MM.1S (cell line): Measurements from ENCODE around the gene HECTD4.

Experiments used
- DNase-seq: peaks from one replicate; pipeline ENCODE4 v3.0.0-alpha.2; 2015
- H2AFZ ChIP-seq: fragments of 300-600 bp; sonication (generic); 2 replicates; pipeline ENCODE4 v1.6.0; 2016; ENCODE audit warnings: antibody characterized with exemption, low read length
- H3F3A ChIP-seq: fragments of 300-600 bp; sonication (generic); 2 replicates; pipeline ENCODE4 v1.6.1; 2016; ENCODE audit warnings: mild to moderate bottlenecking, antibody characterized with exemption, low read length, moderate library complexity, mixed read lengths; ENCODE audit not compliant: insufficient read depth
- H3K27ac ChIP-seq: fragments of 300-600 bp; sonication (generic); 2 replicates; pipeline ENCODE4 v1.5.1; 2016; ENCODE audit warnings: mild to moderate bottlenecking, low read length
- H3K27me3 ChIP-seq: fragments of 300-600 bp; sonication (generic); replicated peaks from 2 replicates; pipeline ENCODE4 v1.6.0; 2016; ENCODE audit warnings: low read length; ENCODE audit not compliant: insufficient read depth
- H3K36me3 ChIP-seq: fragments of 300-600 bp; sonication (generic); replicated peaks from 2 replicates; pipeline ENCODE4 v1.6.1; 2016; ENCODE audit warnings: mild to moderate bottlenecking, low read length, mixed read lengths; ENCODE audit not compliant: insufficient read depth
- H3K4me1 ChIP-seq: fragments of 300-600 bp; sonication (generic); 2 replicates; pipeline ENCODE4 v1.6.1; 2016; ENCODE audit warnings: low read length, mixed read lengths
- H3K4me2 ChIP-seq: fragments of 300-600 bp; sonication (generic); 2 replicates; pipeline ENCODE4 v1.6.0; 2016; ENCODE audit warnings: low read depth, low read length
- H3K4me3 ChIP-seq: fragments of 300-600 bp; sonication (generic); 2 replicates; pipeline ENCODE4 v1.5.1; 2016; ENCODE audit warnings: low read length, mixed read lengths
- H3K79me2 ChIP-seq: fragments of 300-600 bp; sonication (generic); 2 replicates; pipeline ENCODE4 v1.6.1; 2016; ENCODE audit warnings: mixed run types, low read length, mixed read lengths
- H3K9ac ChIP-seq: fragments of 300-600 bp; sonication (generic); 2 replicates; pipeline ENCODE4 v1.6.1; 2016; ENCODE audit warnings: low read length, mixed read lengths
- H3K9me2 ChIP-seq: fragments of 300-600 bp; sonication (generic); replicated peaks from 2 replicates; pipeline ENCODE4 v1.6.1; 2016; ENCODE audit warnings: mild to moderate bottlenecking, low read length, mixed read lengths; ENCODE audit not compliant: insufficient read depth
- H3K9me3 ChIP-seq: fragments of 300-600 bp; sonication (generic); replicated peaks from 2 replicates; pipeline ENCODE4 v1.6.1; 2016; ENCODE audit warnings: mild to moderate bottlenecking, low read length, mixed read lengths; ENCODE audit not compliant: insufficient read depth
- H4K20me1 ChIP-seq: fragments of 300-600 bp; sonication (generic); 2 replicates; pipeline ENCODE4 v1.6.1; 2016; ENCODE audit warnings: mild to moderate bottlenecking, low read length, moderate library complexity, mixed read lengths; ENCODE audit not compliant: insufficient read depth
- CTCF ChIP-seq: fragments of 300-600 bp; sonication (generic); IDR thresholded peaks from 2 replicates; pipeline ENCODE4 v1.5.1; 2016; ENCODE audit warnings: antibody characterized with exemption, low read length, mixed read lengths
- EZH2 ChIP-seq: fragments of 300-600 bp; sonication (generic); optimal IDR thresholded peaks from 2 replicates; pipeline ENCODE3; 2017; ENCODE audit warnings: low read depth, mild to moderate bottlenecking, antibody characterized with exemption, low read length, mixed read lengths
- EZH2phosphoT487 ChIP-seq: fragments of 300-600 bp; sonication (generic); IDR thresholded peaks from 2 replicates; pipeline ENCODE4 v1.6.1; 2018; ENCODE audit warnings: antibody characterized with exemption, low read length

The HECTD4 gene

GRCh38 chr12:112130441-112130998 lies 251.7 kb downstream of the HECTD4 start:
- Histone ChIP-seq H3K27ac (peak overlapping the region; percentile 45; the same call in 1 of the 2 replicates), H4K20me1 (peaks cover 2% of the 10 kb centered on the region; the same call in 1 of the 2 replicates), H3K4me3 (peak overlapping the region; percentile 40), H3K4me2 (peak overlapping the region; percentile 67; the same call in 1 of the 2 replicates), H3K27me3 (no peaks in the 10 kb centered on the region), H3K79me2 (peaks cover 29% of the 10 kb centered on the region), H3K9ac (no peak overlapping the region), H3F3A (peaks cover 6% of the 10 kb centered on the region), H2AFZ (no peak overlapping the region), H3K4me1 (peaks cover 11% of the 10 kb centered on the region), H3K9me3 (no peaks in the 10 kb centered on the region), H3K36me3 (no peaks in the 10 kb centered on the region), H3K9me2 (no peaks in the 10 kb centered on the region)
- TF ChIP-seq EZH2phosphoT487 (no peak), EZH2 (no peak), CTCF (no peak)
- DNase-seq, result peak; percentile 48

GRCh38 chr12:112126911-112127310 lies 255.3 kb downstream of the HECTD4 start:
- no peak for DNase-seq
- peaks cover 18% of the 10 kb centered on the region for H3K79me2 ChIP-seq
- no peak overlapping the region for H2AFZ ChIP-seq
- no peaks in the 10 kb centered on the region for H3K27me3 ChIP-seq
- H3K4me2 ChIP-seq, result no peak overlapping the region
- H3K9ac ChIP-seq, result no peak overlapping the region
- H3K4me3 ChIP-seq, result no peak overlapping the region
- no peak for TF ChIP-seq EZH2
- no peak for TF ChIP-seq EZH2phosphoT487
- no peak for TF ChIP-seq CTCF
- H3K9me2 ChIP-seq, result no peaks in the 10 kb centered on the region
- H3K27ac ChIP-seq, result no peak overlapping the region
- H3K36me3 ChIP-seq, result no peaks in the 10 kb centered on the region
- H3K9me3 ChIP-seq, result no peaks in the 10 kb centered on the region
- peaks cover 6% of the 10 kb centered on the region for H3F3A ChIP-seq
- H4K20me1 ChIP-seq, result peaks cover 2% of the 10 kb centered on the region; the same call in 1 of the 2 replicates
- peaks cover 11% of the 10 kb centered on the region for H3K4me1 ChIP-seq

DNA sequence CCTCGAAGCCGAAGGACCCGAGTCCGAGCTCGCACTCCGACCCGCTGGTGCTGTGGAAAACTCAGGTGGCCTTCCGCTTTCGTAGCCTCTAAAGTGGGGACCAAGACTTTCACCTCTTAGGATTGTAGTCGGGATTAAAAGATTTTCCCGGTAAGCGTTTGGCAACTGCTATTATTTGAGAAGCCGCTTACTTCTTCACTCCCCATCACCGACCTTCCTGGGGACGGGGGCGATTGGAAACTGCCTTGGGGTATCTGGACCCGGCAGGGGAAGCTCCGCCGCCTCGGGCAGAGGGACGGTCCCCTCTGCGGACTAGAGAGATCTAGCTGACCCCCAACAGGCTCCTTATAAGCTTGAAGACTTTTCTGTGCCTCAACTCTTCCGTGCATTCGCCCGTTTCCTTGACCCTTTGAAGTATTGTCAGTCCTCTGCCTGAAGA lies 256.2 kb downstream of the HECTD4 start:
- Histone ChIP-seq H3K4me2 (peak overlapping the region; percentile 86), H3K36me3 (no peaks in the 10 kb centered on the region), H3F3A (peaks cover 5% of the 10 kb centered on the region), H3K9me3 (no peaks in the 10 kb centered on the region), H3K79me2 (peaks cover 9% of the 10 kb centered on the region), H2AFZ (peak overlapping the region; percentile 67; the same call in 1 of the 2 replicates), H3K4me1 (peaks cover 4% of the 10 kb centered on the region), H3K9ac (peak overlapping the region; percentile 75), H3K27me3 (no peaks in the 10 kb centered on the region), H4K20me1 (no peaks in the 10 kb centered on the region), H3K9me2 (no peaks in the 10 kb centered on the region), H3K4me3 (peak overlapping the region; percentile 84), H3K27ac (peak overlapping the region; percentile 55; the same call in 1 of the 2 replicates)
- TF ChIP-seq EZH2phosphoT487 (no peak), CTCF (no peak), EZH2 (no peak)
- DNase-seq, result no peak
